HepG2 (cell line): ENCODE measurements around the gene MORN5.

Experiments used
- BRCA1 ChIP-seq: sonication (generic); formaldehyde crosslinking; IDR thresholded peaks from 2 replicates; pipeline ENCODE4 v1.4.0; 2020; ENCODE audit warnings: missing genetic modification reagents
- CTCF ChIP-seq: sonication (generic); formaldehyde crosslinking; IDR thresholded peaks from 2 replicates; pipeline ENCODE4 v1.5.0; 2020; ENCODE audit warnings: mild to moderate bottlenecking, missing genetic modification reagents, moderate library complexity
- SNRNP70 ChIP-seq: fragments of 200-400 bp; formaldehyde crosslinking; IDR thresholded peaks from 2 replicates; pipeline ENCODE4 v1.6.1; 2017; ENCODE audit warnings: mild to moderate bottlenecking, low read depth, low read length, moderate library complexity
- ZNF18 ChIP-seq: sonication (generic); formaldehyde crosslinking; IDR thresholded peaks from 2 replicates; pipeline ENCODE4 v1.8.0; 2022; ENCODE audit warnings: mild to moderate bottlenecking, missing genetic modification reagents; ENCODE audit not compliant: insufficient replicate concordance
- ZNF598 ChIP-seq: sonication (generic); formaldehyde crosslinking; IDR thresholded peaks from 2 replicates; pipeline ENCODE4 v1.5.1; 2020; ENCODE audit warnings: mild to moderate bottlenecking, missing genetic modification reagents, borderline replicate concordance

- TF ChIP-seq CTCF (CRISPR knock-in tag) (no peak), SNRNP70 (no peak), ZNF18 (CRISPR knock-in tag) (no peak), BRCA1 (no peak), ZNF598 (CRISPR knock-in tag) (no peak)
Measured at GRCh38 chr9:122116040-122116439, 43.7 kb upstream of the MORN5 start.
